HG02610 (cell line): ENCODE results near the gene C1QTNF2.

Source experiments
- ATAC-seq: cut with Tn5 transposase; IDR thresholded peaks from one replicate; pipeline ENCODE4 v1.9.1; 2021; ENCODE audit warnings: mild to moderate bottlenecking, moderate library complexity; ENCODE audit not compliant: unreplicated experiment

The C1QTNF2 gene

GRCh38 chr5:160375166-160375565, 4.7 kb upstream of the C1QTNF2 start:
- ATAC-seq, result no peak

GRCh38 chr5:160371294-160371693, 868 bp upstream of the C1QTNF2 start:
- no peak for ATAC-seq

GRCh38 chr5:160370713-160371034, 248 bp upstream of the C1QTNF2 start:
- ATAC-seq, result no peak

GRCh38 chr5:160367885-160368284, 2.5 kb downstream of the C1QTNF2 start:
- no peak for ATAC-seq

- no peak for ATAC-seq
Observed at GRCh38 chr5:160367261-160367660, 3.2 kb downstream of the C1QTNF2 start.

GRCh38 chr5:160366230-160366629, 4.2 kb downstream of the C1QTNF2 start:
- no peak for ATAC-seq

- ATAC-seq, result no peak
Observed at GRCh38 chr5:160363660-160364395, 6.6 kb downstream of the C1QTNF2 start.

- no peak for ATAC-seq
Observed at GRCh38 chr5:160363211-160363610, 7.2 kb downstream of the C1QTNF2 start.

- ATAC-seq, result no peak
Observed at GRCh38 chr5:160361624-160362228, 8.7 kb downstream of the C1QTNF2 start.

GRCh38 chr5:160360310-160360709, 10.1 kb downstream of the C1QTNF2 start:
- no peak for ATAC-seq

GRCh38 chr5:160359816-160360215, 10.6 kb downstream of the C1QTNF2 start:
- ATAC-seq, result no peak

GRCh38 chr5:160359242-160359641, 11.2 kb downstream of the C1QTNF2 start:
- ATAC-seq, result no peak

- ATAC-seq, result no peak
Observed at GRCh38 chr5:160357861-160358411, 12.5 kb downstream of the C1QTNF2 start.

- ATAC-seq, result no peak
Observed at GRCh38 chr5:160357394-160357793, 13.0 kb downstream of the C1QTNF2 start.

GRCh38 chr5:160356550-160357347, 13.7 kb downstream of the C1QTNF2 start:
- ATAC-seq, result no peak

GRCh38 chr5:160354666-160355065, 15.8 kb downstream of the C1QTNF2 start:
- no peak for ATAC-seq

- no peak for ATAC-seq
Observed at GRCh38 chr5:160353379-160353778, 17.0 kb downstream of the C1QTNF2 start.

- no peak for ATAC-seq
Observed at GRCh38 chr5:160352308-160352707, 18.1 kb downstream of the C1QTNF2 start.

- ATAC-seq, result no peak
Observed at GRCh38 chr5:160349935-160350303, 20.5 kb downstream of the C1QTNF2 start.

GRCh38 chr5:160349249-160349934, 21.0 kb downstream of the C1QTNF2 start:
- no peak for ATAC-seq

GRCh38 chr5:160348080-160348479, 22.3 kb downstream of the C1QTNF2 start:
- ATAC-seq, result no peak
